ENCODE results near the gene C6orf118. TPM values are rescaled to one million over a fixed set of nuclear protein-coding genes. Genes with fewer than 3 reads are reported as not detected.

Gene C6orf118
- polyA plus RNA-seq, 2 donors, result not detected

GRCh38 chr6:165249808-165250207, 59.6 kb downstream of the C6orf118 start:
- Histone ChIP-seq H3K9me3 (ENCODE audit: control insufficient read depth in 2 of 2, insufficient read depth in 1 of 2, low read depth in 1 of 2, low read length in 1 of 2) (no peaks in the 10 kb centered on the region), H3K36me3 (ENCODE audit: control insufficient read depth in 2 of 2, insufficient read depth in 2 of 2, low read length in 1 of 2) (no peaks in the 10 kb centered on the region), H3K4me3 (ENCODE audit: low read depth in 1 of 2, low read length in 2 of 2) (no peak overlapping the region), H3K4me1 (ENCODE audit: control insufficient read depth in 2 of 2, insufficient read depth in 2 of 2, low read length in 1 of 2) (no peaks in the 10 kb centered on the region), H3K27ac (ENCODE audit: low read depth in 2 of 2, low read length in 1 of 2) (no peak overlapping the region), H3K27me3 (ENCODE audit: control insufficient read depth in 1 of 2, insufficient read depth in 2 of 2, low read length in 2 of 2) (no peaks in the 10 kb centered on the region)
- WGBS, 2 donors, result 61 to 62% methylated on average over 3 of the region's 3 CpGs

- H3K36me3 ChIP-seq (ENCODE audit: control insufficient read depth in 2 of 2, insufficient read depth in 2 of 2, low read length in 1 of 2), result no peaks in the 10 kb centered on the region
- WGBS, 2 donors, result 40 to 46% methylated on average over 2 of the region's 2 CpGs
- no peak overlapping the region for H3K4me3 ChIP-seq (ENCODE audit: low read depth in 1 of 2, low read length in 2 of 2)
- H3K27ac ChIP-seq (ENCODE audit: low read depth in 2 of 2, low read length in 1 of 2), result no peak overlapping the region
- no peaks in the 10 kb centered on the region for H3K4me1 ChIP-seq (ENCODE audit: control insufficient read depth in 2 of 2, insufficient read depth in 2 of 2, low read length in 1 of 2)
- H3K27me3 ChIP-seq (ENCODE audit: control insufficient read depth in 1 of 2, insufficient read depth in 2 of 2, low read length in 2 of 2), result no peaks in the 10 kb centered on the region
- H3K9me3 ChIP-seq (ENCODE audit: control insufficient read depth in 2 of 2, insufficient read depth in 1 of 2, low read depth in 1 of 2, low read length in 1 of 2), result peaks cover 0 to 2% of the 10 kb centered on the region in 2 donors
Observed at GRCh38 chr6:165245701-165246100, 63.7 kb downstream of the C6orf118 start.

DNA sequence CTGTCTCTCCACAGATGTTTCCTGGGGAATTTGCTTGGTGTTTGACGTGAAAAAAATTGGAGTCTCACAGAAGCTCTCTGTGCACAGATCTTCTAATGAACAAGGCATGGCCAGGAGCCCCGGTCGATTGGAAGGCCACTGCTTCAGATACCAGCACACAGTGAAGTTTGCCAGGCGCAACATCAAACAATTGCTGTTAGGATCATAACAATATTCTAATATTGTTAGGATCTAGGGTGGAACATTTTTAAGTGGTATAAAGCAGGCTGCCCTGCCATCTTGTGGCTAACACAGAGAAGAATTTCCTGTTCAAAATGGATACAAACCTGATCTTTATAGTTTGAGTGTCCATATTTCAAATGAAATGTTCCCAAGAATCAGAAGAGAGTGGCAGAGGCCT, 64.1 kb downstream of the C6orf118 start:
- no peaks in the 10 kb centered on the region for H3K36me3 ChIP-seq (ENCODE audit: control insufficient read depth in 2 of 2, insufficient read depth in 2 of 2, low read length in 1 of 2)

GRCh38 chr6:165244524-165245247, 64.7 kb downstream of the C6orf118 start:
- peaks cover 0 to 2% of the 10 kb centered on the region in 2 donors for H3K9me3 ChIP-seq (ENCODE audit: control insufficient read depth in 2 of 2, insufficient read depth in 1 of 2, low read depth in 1 of 2, low read length in 1 of 2)
- H3K4me1 ChIP-seq (ENCODE audit: control insufficient read depth in 2 of 2, insufficient read depth in 2 of 2, low read length in 1 of 2), result no peaks in the 10 kb centered on the region
- H3K27ac ChIP-seq (ENCODE audit: low read depth in 2 of 2, low read length in 1 of 2), result no peak overlapping the region
- no peak overlapping the region for H3K4me3 ChIP-seq (ENCODE audit: low read depth in 1 of 2, low read length in 2 of 2)
- H3K36me3 ChIP-seq (ENCODE audit: control insufficient read depth in 2 of 2, insufficient read depth in 2 of 2, low read length in 1 of 2), result no peaks in the 10 kb centered on the region
- WGBS, 2 donors, result 68 to 74% methylated on average over 12 of the region's 12 CpGs
- H3K27me3 ChIP-seq (ENCODE audit: control insufficient read depth in 1 of 2, insufficient read depth in 2 of 2, low read length in 2 of 2), result no peaks in the 10 kb centered on the region

More for the DNA sequence above, 64.1 kb downstream of the C6orf118 start:
- no peaks in the 10 kb centered on the region for H3K27me3 ChIP-seq (ENCODE audit: control insufficient read depth in 1 of 2, insufficient read depth in 2 of 2, low read length in 2 of 2)
- no peak overlapping the region for H3K27ac ChIP-seq (ENCODE audit: low read depth in 2 of 2, low read length in 1 of 2)
- 59 to 60% methylated on average over 4 of the region's 4 CpGs for WGBS, 2 donors
- no peak overlapping the region for H3K4me3 ChIP-seq (ENCODE audit: low read depth in 1 of 2, low read length in 2 of 2)
- H3K4me1 ChIP-seq (ENCODE audit: control insufficient read depth in 2 of 2, insufficient read depth in 2 of 2, low read length in 1 of 2), result no peaks in the 10 kb centered on the region
- H3K9me3 ChIP-seq (ENCODE audit: control insufficient read depth in 2 of 2, insufficient read depth in 1 of 2, low read depth in 1 of 2, low read length in 1 of 2), result peaks cover 0 to 2% of the 10 kb centered on the region in 2 donors

- Histone ChIP-seq H3K27ac (ENCODE audit: low read depth in 2 of 2, low read length in 1 of 2) (no peak overlapping the region), H3K4me1 (ENCODE audit: control insufficient read depth in 2 of 2, insufficient read depth in 2 of 2, low read length in 1 of 2) (no peaks in the 10 kb centered on the region), H3K36me3 (ENCODE audit: control insufficient read depth in 2 of 2, insufficient read depth in 2 of 2, low read length in 1 of 2) (no peaks in the 10 kb centered on the region), H3K4me3 (ENCODE audit: low read depth in 1 of 2, low read length in 2 of 2) (no peak overlapping the region), H3K27me3 (ENCODE audit: control insufficient read depth in 1 of 2, insufficient read depth in 2 of 2, low read length in 2 of 2) (no peaks in the 10 kb centered on the region), H3K9me3 (ENCODE audit: control insufficient read depth in 2 of 2, insufficient read depth in 1 of 2, low read depth in 1 of 2, low read length in 1 of 2) (peaks cover 0 to 2% of the 10 kb centered on the region in 2 donors)
- WGBS, 2 donors, result 70% methylated on average over 5 of the region's 5 CpGs
Observed at GRCh38 chr6:165243801-165244200, 65.6 kb downstream of the C6orf118 start.

GRCh38 chr6:165236326-165236725, 73.1 kb downstream of the C6orf118 start:
- WGBS, 2 donors, result 74 to 90% methylated on average over 1 of the region's 1 CpG
- Histone ChIP-seq H3K9me3 (ENCODE audit: control insufficient read depth in 2 of 2, insufficient read depth in 1 of 2, low read depth in 1 of 2, low read length in 1 of 2) (peaks cover 6 to 12% of the 10 kb centered on the region in 2 donors), H3K36me3 (ENCODE audit: control insufficient read depth in 2 of 2, insufficient read depth in 2 of 2, low read length in 1 of 2) (no peaks in the 10 kb centered on the region), H3K4me1 (ENCODE audit: control insufficient read depth in 2 of 2, insufficient read depth in 2 of 2, low read length in 1 of 2) (no peaks in the 10 kb centered on the region), H3K27ac (ENCODE audit: low read depth in 2 of 2, low read length in 1 of 2) (no peak overlapping the region), H3K4me3 (ENCODE audit: low read depth in 1 of 2, low read length in 2 of 2) (no peak overlapping the region), H3K27me3 (ENCODE audit: control insufficient read depth in 1 of 2, insufficient read depth in 2 of 2, low read length in 2 of 2) (no peaks in the 10 kb centered on the region)

DNA sequence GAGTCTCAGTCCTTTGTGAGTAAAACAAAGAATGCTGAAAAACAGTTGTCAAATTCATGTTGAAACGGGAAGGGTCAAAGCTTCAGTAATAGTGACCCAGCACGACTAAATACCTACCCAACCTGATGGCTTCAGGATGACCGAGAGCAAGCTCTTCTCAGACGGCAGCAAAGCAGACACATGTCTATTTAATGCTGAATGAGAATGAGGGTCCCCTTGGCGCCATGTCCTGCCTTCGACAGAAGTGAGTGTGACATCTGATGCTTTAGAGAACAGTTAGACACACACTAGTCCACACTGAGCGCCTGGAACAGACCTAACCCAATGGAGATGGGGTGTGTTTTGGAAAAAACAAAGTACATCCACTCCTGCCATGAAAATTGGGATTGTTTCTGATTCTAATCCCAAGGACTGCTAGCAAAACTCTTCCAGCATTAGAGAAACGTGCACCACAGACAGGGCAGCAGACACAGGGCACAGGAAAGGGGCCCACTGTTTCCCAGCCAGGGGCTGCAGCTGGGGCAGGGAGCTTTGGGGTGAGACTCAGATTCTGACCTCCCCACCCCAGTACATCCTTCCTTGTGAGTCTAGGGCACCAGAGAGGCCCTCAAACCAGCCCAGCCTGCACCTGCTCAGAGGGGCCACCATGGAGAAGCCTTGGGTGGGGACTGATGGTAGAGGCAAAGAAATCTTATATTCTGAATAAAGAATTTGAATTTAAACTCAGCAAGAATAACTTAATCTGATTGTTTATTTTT, 76.5 kb downstream of the C6orf118 start:
- Histone ChIP-seq H3K27me3 (ENCODE audit: control insufficient read depth in 1 of 2, insufficient read depth in 2 of 2, low read length in 2 of 2) (no peaks in the 10 kb centered on the region), H3K4me1 (ENCODE audit: control insufficient read depth in 2 of 2, insufficient read depth in 2 of 2, low read length in 1 of 2) (no peaks in the 10 kb centered on the region), H3K36me3 (ENCODE audit: control insufficient read depth in 2 of 2, insufficient read depth in 2 of 2, low read length in 1 of 2) (no peaks in the 10 kb centered on the region), H3K4me3 (ENCODE audit: low read depth in 1 of 2, low read length in 2 of 2) (no peak overlapping the region), H3K27ac (ENCODE audit: low read depth in 2 of 2, low read length in 1 of 2) (no peak overlapping the region), H3K9me3 (ENCODE audit: control insufficient read depth in 2 of 2, insufficient read depth in 1 of 2, low read depth in 1 of 2, low read length in 1 of 2) (peaks cover 6 to 12% of the 10 kb centered on the region in 2 donors)
- 61 to 62% methylated on average over 8 of the region's 8 CpGs for WGBS, 2 donors

- Histone ChIP-seq H3K27ac (ENCODE audit: low read depth in 2 of 2, low read length in 1 of 2) (no peak overlapping the region), H3K36me3 (ENCODE audit: control insufficient read depth in 2 of 2, insufficient read depth in 2 of 2, low read length in 1 of 2) (no peaks in the 10 kb centered on the region), H3K27me3 (ENCODE audit: control insufficient read depth in 1 of 2, insufficient read depth in 2 of 2, low read length in 2 of 2) (no peaks in the 10 kb centered on the region), H3K4me3 (ENCODE audit: low read depth in 1 of 2, low read length in 2 of 2) (no peak overlapping the region), H3K4me1 (ENCODE audit: control insufficient read depth in 2 of 2, insufficient read depth in 2 of 2, low read length in 1 of 2) (no peaks in the 10 kb centered on the region), H3K9me3 (ENCODE audit: control insufficient read depth in 2 of 2, insufficient read depth in 1 of 2, low read depth in 1 of 2, low read length in 1 of 2) (peaks cover 6 to 12% of the 10 kb centered on the region in 2 donors)
- WGBS, 2 donors, result 61 to 64% methylated on average over 17 of the region's 17 CpGs
Observed at GRCh38 chr6:165231581-165232561, 77.5 kb downstream of the C6orf118 start.

DNA sequence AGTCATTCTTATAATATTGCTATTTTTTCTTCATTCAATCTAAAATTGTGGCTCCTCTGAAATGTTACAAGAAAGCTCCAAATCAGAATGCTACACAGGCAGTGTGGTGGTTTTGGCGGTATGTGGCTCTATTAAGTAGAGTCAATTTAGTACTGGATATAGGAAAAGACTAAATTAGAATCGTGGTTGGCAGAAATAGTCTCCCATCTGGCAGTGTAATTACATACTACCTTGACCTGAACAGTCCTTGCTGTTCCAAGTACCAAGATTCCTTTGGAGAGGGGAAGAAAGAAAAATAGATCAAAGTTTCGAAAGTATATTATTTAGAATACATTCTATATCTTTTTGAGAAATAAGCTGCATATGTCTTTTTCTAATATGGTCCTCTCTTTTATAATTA, 78.2 kb downstream of the C6orf118 start:
- no peaks in the 10 kb centered on the region for H3K4me1 ChIP-seq (ENCODE audit: control insufficient read depth in 2 of 2, insufficient read depth in 2 of 2, low read length in 1 of 2)
- H3K27me3 ChIP-seq (ENCODE audit: control insufficient read depth in 1 of 2, insufficient read depth in 2 of 2, low read length in 2 of 2), result no peaks in the 10 kb centered on the region
- no peak overlapping the region for H3K27ac ChIP-seq (ENCODE audit: low read depth in 2 of 2, low read length in 1 of 2)
- WGBS, 2 donors, result 79 to 80% methylated on average over 3 of the region's 3 CpGs
- peaks cover 0 to 8% of the 10 kb centered on the region in 2 donors for H3K9me3 ChIP-seq (ENCODE audit: control insufficient read depth in 2 of 2, insufficient read depth in 1 of 2, low read depth in 1 of 2, low read length in 1 of 2)
- H3K4me3 ChIP-seq (ENCODE audit: low read depth in 1 of 2, low read length in 2 of 2), result no peak overlapping the region
- no peaks in the 10 kb centered on the region for H3K36me3 ChIP-seq (ENCODE audit: control insufficient read depth in 2 of 2, insufficient read depth in 2 of 2, low read length in 1 of 2)

All from esophagus (tissue), 2 donors.